Stimulated activated CD4-positive, alpha-beta T cell treated with anti-CD3 and anti-CD28 coated beads, Interleukin-2, amount 100 ng/mL, for 24 hours (primary cell): ENCODE results near the gene RASSF3.
"Not testable (repeated sequence)": the region's sequence is repeated elsewhere in the genome, so short reads cannot be mapped to it uniquely, and the experiment has no call there.

Source experiments
- DNase-seq, 2 donors: peaks; one replicate each; pipeline ENCODE4 v3.0.0-alpha.2; 2020

The RASSF3 gene

DNA sequence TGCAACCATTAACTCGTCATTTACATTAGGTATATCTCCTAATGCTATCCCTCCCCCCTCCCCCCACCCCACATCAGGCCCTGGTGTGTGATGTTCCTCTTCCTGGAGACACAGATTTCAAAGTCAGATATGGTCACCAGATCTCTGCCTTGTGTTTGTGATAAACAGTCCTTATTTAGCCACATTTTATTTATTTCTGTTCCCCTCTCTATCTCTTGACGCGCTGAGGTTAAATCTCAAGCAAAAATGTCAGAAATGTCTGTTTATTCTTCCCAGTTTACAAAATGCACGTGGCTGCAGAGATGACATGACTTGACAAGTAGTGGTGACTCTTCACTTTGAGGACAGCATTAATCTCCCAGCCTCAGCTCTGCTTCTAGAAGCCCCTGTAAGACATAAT, 11.5 kb upstream of the RASSF3 start:
- DNase-seq, result no peak

DNA sequence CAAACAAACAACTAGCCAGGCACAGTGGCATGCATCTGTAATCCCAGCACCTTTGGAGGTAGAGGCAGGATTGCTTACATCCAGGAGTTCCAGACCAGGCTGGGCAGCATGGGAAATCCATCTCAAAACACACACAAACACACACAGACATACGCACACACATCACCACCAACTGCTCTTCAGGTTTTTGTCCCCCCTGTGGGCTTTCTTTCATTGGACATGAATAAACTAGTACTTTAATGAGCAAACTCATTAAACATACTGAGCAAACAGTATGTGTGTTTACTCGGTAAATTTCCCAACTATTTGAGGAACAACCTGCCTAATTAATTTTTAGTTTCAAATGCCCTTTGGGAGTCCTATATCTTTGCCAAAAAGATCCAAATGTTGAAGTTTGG, 10.1 kb upstream of the RASSF3 start:
- DNase-seq, result no peak

- no peak for DNase-seq
Observed at GRCh38 chr12:64603183-64603841, 7.0 kb upstream of the RASSF3 start.

DNA sequence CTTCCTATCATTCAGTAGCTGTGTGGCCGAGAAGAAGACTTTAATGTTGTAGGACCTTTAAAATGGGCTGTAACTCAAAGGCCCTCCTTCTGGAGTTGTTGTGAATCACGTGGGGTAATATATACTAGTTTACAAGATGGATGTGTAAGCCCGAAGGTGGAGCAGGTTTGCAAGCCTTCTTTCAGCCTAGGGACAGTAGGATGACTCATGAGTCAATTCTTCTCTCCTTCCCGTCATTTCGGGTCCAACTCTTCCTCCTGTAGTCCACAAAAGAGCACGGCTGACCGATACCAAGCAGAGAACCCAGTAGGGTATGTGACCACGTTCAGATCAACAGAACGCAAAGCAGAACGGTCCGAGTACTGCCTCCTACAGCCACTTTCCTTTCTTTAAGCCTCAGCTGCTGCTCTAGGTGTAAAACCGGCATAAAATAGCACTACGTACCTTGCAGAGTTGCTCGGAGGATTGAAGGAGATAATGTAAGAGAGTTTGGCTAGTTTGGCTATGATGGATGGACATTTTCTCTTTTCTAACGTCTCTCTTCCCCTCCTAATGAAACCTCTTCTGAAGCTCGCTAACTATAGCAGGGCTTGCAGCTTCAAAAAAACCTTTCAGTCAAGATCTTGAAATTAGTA, 1.3 kb upstream of the RASSF3 start:
- DNase-seq, result peak; percentile 25 to 46

- DNase-seq, result no peak
Observed at GRCh38 chr12:64609536-64610078, 688 bp upstream of the RASSF3 start.

DNA sequence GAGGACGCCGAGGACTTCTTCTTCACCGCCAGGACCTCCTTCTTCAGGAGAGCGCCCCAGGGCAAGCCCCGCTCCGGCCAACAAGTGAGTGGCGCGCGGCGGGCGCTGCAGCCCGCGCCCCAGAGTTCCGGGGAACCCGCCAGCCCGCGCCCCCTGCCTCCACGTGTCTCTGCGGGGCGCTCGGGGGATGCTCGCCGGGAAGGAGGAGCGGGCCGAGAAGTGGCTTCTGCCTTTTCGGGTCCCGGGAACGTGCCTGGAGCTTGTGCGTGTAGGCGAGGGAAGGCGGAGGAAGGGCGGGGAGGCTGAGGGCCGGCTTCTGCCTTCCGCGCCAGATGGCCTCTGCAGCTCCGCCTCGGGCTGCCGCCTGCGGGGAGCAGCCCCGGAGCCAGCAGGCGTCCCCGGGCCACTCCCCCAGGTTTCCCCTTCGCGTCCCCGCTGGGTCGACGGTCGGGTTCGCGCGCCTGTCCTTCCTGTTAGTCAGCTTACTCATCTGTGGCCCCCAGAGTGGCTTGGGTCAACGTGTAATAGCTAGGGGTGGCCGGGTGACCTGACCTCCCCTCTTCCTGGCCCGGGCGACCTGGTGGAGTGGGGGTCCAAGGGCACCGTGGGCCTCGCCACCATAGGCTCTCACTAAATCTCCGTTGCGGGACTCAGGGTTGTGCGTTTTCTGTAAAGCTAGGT, 505 bp downstream of the RASSF3 start:
- peak; percentile 66 to 74 for DNase-seq

- peak; percentile 20 to 36 for DNase-seq
Observed at GRCh38 chr12:64611341-64612284, 1.3 kb downstream of the RASSF3 start.

- DNase-seq, result no peak
Observed at GRCh38 chr12:64612843-64613242, 2.5 kb downstream of the RASSF3 start.

DNA sequence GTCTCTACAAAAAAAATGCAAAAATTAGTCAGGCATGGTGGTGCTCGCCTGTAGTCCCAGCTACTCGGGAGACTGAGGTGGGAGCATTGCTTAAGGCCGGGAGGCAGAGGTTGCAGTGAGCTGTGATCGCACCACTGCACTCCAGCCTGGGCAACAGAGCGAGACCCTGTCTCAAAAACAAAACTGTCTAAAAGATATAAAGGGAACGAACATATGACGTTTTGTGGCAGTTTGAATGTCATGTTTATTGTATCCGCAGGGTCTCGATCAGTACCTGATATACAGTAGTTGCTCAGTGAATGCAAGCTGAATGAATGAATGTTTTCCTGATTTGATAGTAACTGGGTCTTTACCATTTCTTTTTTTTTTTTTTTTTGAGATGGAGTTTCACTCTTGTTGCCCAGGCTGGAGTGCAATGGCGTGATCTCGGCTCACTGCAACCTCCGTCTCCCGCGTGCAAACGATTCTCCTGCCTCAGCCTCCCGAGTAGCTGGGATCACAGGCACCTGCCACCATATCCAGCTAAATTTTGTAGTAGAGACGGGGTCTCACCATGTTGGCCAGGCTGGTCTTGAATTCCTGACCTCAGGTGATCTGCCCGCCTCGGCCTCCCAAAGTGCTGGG, 3.6 kb downstream of the RASSF3 start:
- not testable (repeated sequence) for DNase-seq

DNA sequence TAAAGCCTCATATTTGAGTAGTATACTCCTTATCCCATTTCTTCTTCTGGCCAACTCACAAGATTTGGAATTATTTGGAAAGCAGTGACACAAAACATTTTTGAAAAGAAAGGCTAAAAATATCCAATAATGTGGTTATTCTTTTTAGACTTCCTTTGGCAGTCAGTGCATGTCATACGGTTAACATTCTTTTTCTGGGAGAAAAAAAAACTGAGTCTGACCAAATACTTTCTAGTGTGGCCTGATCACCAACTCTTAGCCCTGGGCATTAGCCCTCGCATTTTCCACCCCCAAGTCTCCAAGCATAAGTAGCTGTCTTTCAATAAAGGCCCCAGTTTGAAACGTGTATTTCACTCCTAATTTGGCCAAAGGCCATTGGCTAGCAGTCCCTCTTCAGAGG, 5.9 kb downstream of the RASSF3 start:
- no peak for DNase-seq

DNA sequence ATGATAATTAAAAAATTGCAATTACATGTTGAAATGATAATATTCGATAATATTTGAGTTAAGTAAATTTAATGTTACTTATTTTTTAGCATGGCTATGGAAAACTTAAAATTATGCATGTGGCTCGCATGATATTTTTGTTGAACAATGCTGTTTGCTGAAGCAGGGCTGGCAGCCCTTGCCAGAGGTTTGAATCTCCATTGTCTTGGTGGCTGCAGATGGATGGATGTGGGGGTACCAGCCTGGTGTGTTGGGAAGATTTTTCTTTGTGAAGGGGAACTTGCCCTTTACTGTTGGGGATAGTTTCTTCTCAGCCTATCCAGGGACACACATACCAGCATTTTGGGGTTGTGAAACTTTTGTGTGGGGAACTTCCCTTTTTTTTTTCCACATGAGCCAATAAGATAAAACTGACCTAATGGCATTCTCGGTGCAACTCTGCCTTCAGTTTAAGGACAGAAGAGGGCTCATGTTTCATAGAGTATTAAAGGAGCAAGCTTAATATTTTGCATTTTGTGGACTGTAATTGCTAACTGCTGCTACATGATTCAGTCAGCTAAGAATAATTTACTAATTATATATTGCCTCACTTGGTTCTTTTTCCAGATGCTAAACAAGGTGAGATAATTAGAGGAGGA, 8.8 kb downstream of the RASSF3 start:
- DNase-seq, result no peak

DNA sequence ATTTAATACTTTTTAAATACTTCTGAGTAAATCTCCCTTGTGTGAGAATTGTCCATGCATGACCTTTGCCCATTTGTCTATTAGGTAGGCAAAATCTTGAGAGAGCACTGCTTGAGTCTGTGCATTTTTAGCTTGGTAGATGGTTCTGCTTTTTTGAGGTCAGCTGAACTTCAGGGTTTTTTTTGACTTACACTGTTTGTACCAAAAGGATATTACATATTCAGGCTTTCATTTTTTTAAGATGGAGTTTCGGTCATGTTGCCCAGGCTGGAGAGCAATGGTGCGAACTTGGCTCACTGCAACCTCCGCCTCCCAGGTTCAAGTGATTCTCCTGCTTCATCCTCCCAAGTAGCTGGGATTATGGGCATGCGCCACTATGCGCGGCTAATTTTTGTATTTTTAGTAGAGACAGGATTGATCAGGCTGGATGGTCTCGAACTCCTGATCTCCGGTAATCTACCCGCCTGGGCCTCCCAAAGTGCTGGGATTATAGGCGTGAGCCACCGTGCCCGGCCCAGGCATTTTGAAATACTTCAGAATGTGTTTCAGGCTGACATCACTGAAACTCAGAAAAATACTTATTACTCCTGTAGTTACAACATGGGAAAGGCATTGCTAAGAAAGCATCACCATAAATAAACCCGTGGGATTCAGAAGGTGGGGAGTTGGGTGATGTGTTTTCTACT, 11.1 kb downstream of the RASSF3 start:
- DNase-seq, result no peak

- no peak for DNase-seq
Observed at GRCh38 chr12:64624035-64624434, 13.7 kb downstream of the RASSF3 start.

DNA sequence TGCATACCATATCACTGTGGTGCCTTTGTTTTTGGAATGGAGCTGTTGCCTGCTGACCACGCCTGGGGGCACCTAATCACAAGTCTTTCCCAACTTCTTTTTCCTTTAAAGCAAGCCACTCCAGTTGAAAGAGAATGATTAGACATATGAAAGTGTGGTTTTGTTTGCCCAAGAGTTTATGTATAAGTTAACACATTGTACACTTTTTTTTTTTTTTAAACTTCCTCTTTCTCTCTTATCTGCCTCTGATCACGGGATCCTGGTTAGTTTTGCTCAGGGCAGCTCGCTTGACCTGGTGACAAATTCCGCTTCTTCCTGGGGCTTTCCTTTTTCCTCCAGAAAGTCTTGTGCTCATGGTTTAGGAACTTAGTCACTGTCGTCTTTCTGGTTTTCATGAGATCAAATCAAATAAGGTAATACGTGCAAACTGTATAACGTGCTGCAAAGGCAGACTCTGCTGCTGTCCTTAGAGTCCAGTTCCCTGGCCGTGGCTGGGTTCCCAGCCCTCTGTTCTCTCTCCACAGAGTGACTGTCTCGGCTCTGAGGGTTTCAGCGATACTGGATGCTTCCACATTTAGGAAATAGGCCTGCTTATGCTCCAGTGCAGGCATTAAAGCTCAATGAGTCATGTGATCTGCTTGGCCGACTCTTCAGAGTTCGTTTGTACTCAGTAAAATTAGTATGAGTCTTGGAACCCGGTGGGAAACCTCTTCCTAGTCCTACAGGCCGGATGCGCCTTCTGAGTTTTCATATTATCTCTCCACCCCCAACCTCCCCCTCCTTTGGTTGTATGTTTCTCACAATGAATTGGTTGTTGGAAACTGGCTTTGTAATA, 15.2 kb downstream of the RASSF3 start:
- DNase-seq, result peak; percentile 25 to 50

GRCh38 chr12:64626588-64626987, 16.3 kb downstream of the RASSF3 start:
- DNase-seq, result not testable (repeated sequence)

GRCh38 chr12:64627771-64628170, 17.5 kb downstream of the RASSF3 start:
- DNase-seq, result no peak

GRCh38 chr12:64631197-64631596, 20.9 kb downstream of the RASSF3 start:
- no peak for DNase-seq

DNA sequence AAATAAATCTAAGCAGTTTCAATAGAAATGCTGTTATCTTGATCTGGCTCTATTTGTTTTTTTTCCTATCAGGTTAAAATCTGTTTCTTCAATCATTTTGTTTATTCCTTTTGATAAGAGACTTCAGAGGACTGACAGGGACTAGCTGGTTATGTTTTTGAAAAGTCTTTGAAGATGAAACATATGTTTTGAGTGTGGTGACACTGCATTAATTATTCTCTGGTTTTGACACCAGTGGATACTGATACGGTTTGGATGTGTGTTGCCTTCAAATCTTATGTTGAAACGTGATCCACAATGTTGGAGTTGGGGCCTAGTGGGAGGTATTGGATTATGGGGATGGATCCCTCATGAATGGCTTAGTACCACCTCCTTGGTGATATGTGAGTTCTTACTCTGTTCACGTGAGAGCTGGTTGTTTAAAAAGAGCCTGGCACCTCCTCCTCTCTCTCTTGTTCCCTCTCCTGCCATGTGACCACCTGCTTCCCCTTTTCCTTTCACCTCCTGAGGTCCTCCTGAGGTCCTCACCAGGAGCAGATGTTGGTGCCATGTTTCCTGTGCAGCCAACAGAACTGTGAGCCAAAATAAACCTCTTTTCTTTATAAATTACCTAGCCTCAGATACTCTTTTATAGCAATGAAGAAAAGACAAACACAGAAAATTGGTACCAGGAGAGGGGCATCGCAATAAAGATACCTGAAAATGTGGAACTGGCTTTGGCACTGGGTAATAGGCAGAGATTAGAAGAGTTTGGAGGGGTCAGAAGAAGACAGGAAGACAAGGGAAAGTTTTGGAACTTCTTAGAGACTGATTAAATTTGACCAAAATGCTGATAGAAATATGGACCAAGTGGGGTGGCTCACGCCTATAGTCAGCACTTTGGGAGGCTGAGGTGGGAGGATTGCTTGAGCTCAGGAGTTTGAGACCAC, 23.0 kb downstream of the RASSF3 start:
- DNase-seq, result no peak

DNA sequence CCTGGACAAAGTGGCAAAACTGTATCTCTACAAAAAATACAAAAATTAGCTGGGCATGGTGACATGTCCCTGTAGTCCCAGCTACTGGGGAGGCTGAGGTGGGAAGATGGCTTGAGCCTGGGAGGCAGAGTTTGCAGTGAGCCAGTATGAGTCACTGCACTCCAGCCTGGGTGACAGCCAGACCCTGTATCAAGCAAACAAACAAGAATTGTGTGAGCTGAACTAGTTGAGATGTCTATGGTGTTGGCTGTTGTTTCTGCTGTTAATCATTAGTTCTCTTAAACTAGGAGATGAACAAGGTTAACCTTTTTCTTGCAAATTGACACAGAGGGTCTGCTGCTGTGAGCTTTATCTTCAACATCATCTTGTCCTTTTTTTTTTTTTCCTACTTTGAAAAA, 23.6 kb downstream of the RASSF3 start:
- DNase-seq, result no peak
